ENCODE measurements around the gene BARX1.

DNA sequence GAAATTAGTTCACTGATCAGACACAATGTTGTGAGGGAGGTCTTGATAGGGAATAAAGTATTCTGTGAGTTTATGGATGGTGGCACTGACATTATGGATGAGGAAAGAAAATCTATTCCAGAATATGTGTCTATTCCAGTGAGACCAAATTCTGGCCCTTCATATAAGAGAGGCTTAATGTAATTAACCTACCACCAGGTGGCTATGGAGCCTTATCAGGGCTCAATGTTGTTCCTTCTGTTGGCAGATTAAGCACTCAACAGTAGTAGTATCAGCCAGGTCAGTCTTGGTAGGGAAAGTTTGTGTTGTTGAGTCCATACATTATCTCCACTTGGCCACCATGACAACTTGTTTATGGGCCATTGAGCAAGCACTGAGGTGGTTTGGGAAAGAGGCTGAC is 41.7 kb upstream of the BARX1 start:
- TF ChIP-seq, protein P1, sequence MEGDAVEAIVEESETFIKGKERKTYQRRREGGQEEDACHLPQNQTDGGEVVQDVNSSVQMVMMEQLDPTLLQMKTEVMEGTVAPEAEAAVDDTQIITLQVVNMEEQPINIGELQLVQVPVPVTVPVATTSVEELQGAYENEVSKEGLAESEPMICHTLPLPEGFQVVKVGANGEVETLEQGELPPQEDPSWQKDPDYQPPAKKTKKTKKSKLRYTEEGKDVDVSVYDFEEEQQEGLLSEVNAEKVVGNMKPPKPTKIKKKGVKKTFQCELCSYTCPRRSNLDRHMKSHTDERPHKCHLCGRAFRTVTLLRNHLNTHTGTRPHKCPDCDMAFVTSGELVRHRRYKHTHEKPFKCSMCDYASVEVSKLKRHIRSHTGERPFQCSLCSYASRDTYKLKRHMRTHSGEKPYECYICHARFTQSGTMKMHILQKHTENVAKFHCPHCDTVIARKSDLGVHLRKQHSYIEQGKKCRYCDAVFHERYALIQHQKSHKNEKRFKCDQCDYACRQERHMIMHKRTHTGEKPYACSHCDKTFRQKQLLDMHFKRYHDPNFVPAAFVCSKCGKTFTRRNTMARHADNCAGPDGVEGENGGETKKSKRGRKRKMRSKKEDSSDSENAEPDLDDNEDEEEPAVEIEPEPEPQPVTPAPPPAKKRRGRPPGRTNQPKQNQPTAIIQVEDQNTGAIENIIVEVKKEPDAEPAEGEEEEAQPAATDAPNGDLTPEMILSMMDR (IDR thresholded peaks at IDR 0.05; ENCODE audit: low read depth, low read length): no peak
- no peak for TF ChIP-seq EZH2phosphoT487 (IDR thresholded peaks at IDR 0.05; ENCODE audit: low read depth)

All from OCI-LY3 (cell line).